ENCODE data around the gene UBAC1. TPM values are rescaled to one million over a fixed set of nuclear protein-coding genes. Genes with fewer than 3 reads are reported as not detected.
A peak's percentile ranks its signal among the peaks of the same experiment; 100 is the strongest.

Gene UBAC1, protein sequence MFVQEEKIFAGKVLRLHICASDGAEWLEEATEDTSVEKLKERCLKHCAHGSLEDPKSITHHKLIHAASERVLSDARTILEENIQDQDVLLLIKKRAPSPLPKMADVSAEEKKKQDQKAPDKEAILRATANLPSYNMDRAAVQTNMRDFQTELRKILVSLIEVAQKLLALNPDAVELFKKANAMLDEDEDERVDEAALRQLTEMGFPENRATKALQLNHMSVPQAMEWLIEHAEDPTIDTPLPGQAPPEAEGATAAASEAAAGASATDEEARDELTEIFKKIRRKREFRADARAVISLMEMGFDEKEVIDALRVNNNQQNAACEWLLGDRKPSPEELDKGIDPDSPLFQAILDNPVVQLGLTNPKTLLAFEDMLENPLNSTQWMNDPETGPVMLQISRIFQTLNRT
- polyA plus RNA-seq (2013, experiment 1 of 2), result 28.9 TPM
- polyA plus RNA-seq (2013, experiment 2 of 2), result 28.1 TPM

DNA sequence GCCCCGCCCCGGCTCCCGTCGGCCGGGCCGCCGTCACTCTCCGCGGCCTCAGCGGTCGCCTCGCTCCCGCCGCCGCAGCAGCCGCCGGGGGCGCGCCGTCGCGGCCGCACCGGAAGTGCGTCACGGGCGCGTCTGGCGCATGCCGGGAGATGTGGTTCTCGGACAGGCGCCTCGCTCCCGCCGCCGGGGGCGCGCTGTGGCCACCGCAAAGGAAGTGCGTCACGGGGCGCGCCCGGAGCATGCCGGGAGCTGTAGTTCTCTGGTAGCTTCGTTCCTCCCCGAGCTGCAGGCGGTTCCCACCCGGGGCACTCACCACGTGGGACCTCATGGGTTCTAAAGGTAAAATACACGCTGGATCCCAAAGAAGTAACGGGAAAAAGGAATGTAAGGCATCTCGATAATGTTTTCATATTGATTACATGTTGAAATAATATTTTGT is at the start of gene UBAC1:
Gene UBAC1, minus strand, starts transcription at position 97 of the 439 bp plus-strand sequence. CDS start 211 bp downstream, outside the sequence.
- Histone ChIP-seq H3K27ac (ENCODE audit: low read length, poor library complexity, severe bottlenecking) (no peak within 1 kb of the TSS), H3K36me3 (ENCODE audit: control insufficient read depth in 1 of 2, insufficient read depth in 2 of 2, low read depth in 1 of 2, low read length in 2 of 2) (peaks cover 0 to 4% of the 10 kb centered on the region in 2 experiments), H2BK15ac (ENCODE audit: low read depth, poor library complexity, severe bottlenecking) (no peak within 1 kb of the TSS), H2BK12ac (ENCODE audit: low read length in 2 of 2) (peak within 1 kb of the TSS in 1 of 2 experiments; percentile 67), H3K27me3 (ENCODE audit: control insufficient read depth in 1 of 2, insufficient read depth in 1 of 2, low read length in 2 of 2) (peaks cover 22% of the 10 kb centered on the region in 2 experiments), H3K79me1 (replicated peaks; ENCODE audit: low read length, poor library complexity, severe bottlenecking) (peaks cover 21% of the 10 kb centered on the region), H4K8ac (ENCODE audit: low read length) (peak within 1 kb of the TSS; percentile 67), H3K9ac (ENCODE audit: low read length) (peak within 1 kb of the TSS; percentile 90), H3K4me2 (ENCODE audit: low read length, poor library complexity, severe bottlenecking) (peak within 1 kb of the TSS; percentile 91), H3K4me1 (ENCODE audit: control insufficient read depth, insufficient read depth, low read depth, low read length) (peaks cover 7% of the 10 kb centered on the region), H3K4ac (ENCODE audit: low read depth in 1 of 2, low read length in 2 of 2) (peak within 1 kb of the TSS in 1 of 2 experiments; percentile 79), H3K9me3 (ENCODE audit: control insufficient read depth, low read length) (no peaks in the 10 kb centered on the region), H2BK5ac (ENCODE audit: low read depth, low read length, poor library complexity, severe bottlenecking) (no peak within 1 kb of the TSS), H4K91ac (ENCODE audit: low read length) (peak within 1 kb of the TSS; percentile 15), H2AK5ac (ENCODE audit: low read length, severe bottlenecking) (no peak within 1 kb of the TSS), H3K4me3 (ENCODE audit: insufficient read depth in 1 of 2, low read depth in 1 of 2, low read length in 2 of 2) (peak within 1 kb of the TSS; percentile 87 to 89), H3K14ac (ENCODE audit: low read length in 2 of 2) (peak within 1 kb of the TSS in 1 of 2 experiments; percentile 74), H2AFZ (ENCODE audit: low read depth, low read length) (peak within 1 kb of the TSS; percentile 57), H3K18ac (ENCODE audit: low read depth in 1 of 2, low read length in 2 of 2) (peak within 1 kb of the TSS; percentile 52 to 87), H2BK120ac (ENCODE audit: low read depth, low read length) (no peak within 1 kb of the TSS), H3K23ac (ENCODE audit: low read length in 2 of 2) (peak within 1 kb of the TSS; percentile 23 to 42)
- peak; percentile 94 for DNase-seq
- WGBS, result under 1% methylated on average over 39 of the region's 53 CpGs

DNA sequence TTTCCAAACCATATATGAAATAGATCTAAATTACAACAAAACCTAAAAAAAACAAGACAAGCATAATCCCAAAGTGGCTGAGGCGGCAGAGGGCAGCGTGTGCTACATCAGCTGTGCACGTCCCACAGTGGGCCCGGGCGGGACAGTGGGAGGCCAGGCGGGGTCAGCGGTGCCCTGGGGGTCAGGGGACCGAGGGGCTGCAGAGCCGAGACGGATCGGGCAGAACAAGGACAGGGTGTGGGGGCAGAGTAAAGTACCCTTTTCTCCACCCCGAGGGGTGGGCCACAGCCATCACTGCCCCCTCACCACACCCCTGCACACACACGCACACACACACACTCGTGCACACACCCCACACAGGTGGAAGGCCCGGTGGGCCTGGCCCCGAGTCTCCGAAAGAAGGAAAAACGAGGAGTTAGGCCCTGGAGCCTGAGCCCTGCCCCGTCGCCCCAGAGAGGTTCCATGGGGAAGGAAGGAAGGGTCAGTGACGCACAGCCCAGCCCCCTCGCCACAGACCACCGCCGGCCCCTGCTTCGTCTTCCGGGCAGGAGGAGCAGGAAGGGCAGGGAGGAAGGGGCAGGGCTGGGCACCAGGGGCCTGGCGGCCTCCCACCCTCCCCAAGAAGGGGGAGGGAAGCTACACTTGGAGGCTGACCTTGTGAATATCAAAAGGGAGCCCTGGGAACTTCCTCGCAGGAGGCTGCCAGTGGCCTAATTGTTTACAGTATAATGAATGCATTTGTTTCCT is 49.6 kb upstream of the UBAC1 start:
- H3K4me3 ChIP-seq (ENCODE audit: insufficient read depth in 1 of 2, low read depth in 1 of 2, low read length in 2 of 2), result no peak overlapping the region
- peak overlapping the region; percentile 82 to 90 for H3K18ac ChIP-seq (ENCODE audit: low read depth in 1 of 2, low read length in 2 of 2)
- no peaks in the 10 kb centered on the region for H3K27me3 ChIP-seq (ENCODE audit: control insufficient read depth in 1 of 2, insufficient read depth in 1 of 2, low read length in 2 of 2)
- H4K8ac ChIP-seq (ENCODE audit: low read length), result peak overlapping the region; percentile 80
- peaks cover 52% of the 10 kb centered on the region for H3K4me1 ChIP-seq (ENCODE audit: control insufficient read depth, insufficient read depth, low read depth, low read length)
- H3K4ac ChIP-seq (ENCODE audit: low read depth in 1 of 2, low read length in 2 of 2), result peak overlapping the region; percentile 68 to 77
- H3K79me1 ChIP-seq (replicated peaks; ENCODE audit: low read length, poor library complexity, severe bottlenecking), result peaks cover 56% of the 10 kb centered on the region
- peak overlapping the region; percentile 96 for H4K91ac ChIP-seq (ENCODE audit: low read length)
- WGBS, result 74% methylated on average over 19 of the region's 28 CpGs
- peak overlapping the region; percentile 91 for H2BK120ac ChIP-seq (ENCODE audit: low read depth, low read length)
- DNase-seq, result no peak
- no peak overlapping the region for H3K9ac ChIP-seq (ENCODE audit: low read length)
- H2BK15ac ChIP-seq (ENCODE audit: low read depth, poor library complexity, severe bottlenecking), result peak overlapping the region; percentile 34
- H2BK12ac ChIP-seq (ENCODE audit: low read length in 2 of 2), result peak overlapping the region; percentile 57 to 75
- H3K4me2 ChIP-seq (ENCODE audit: low read length, poor library complexity, severe bottlenecking), result no peak overlapping the region
- H3K27ac ChIP-seq (ENCODE audit: low read length, poor library complexity, severe bottlenecking), result no peak overlapping the region
- H2BK5ac ChIP-seq (ENCODE audit: low read depth, low read length, poor library complexity, severe bottlenecking), result no peak overlapping the region
- no peak overlapping the region for H2AFZ ChIP-seq (ENCODE audit: low read depth, low read length)
- H3K36me3 ChIP-seq (ENCODE audit: control insufficient read depth in 1 of 2, insufficient read depth in 2 of 2, low read depth in 1 of 2, low read length in 2 of 2), result peaks cover 3 to 85% of the 10 kb centered on the region in 2 experiments
- no peaks in the 10 kb centered on the region for H3K9me3 ChIP-seq (ENCODE audit: control insufficient read depth, low read length)
- peak overlapping the region in 1 of 2 experiments; percentile 46 for H3K23ac ChIP-seq (ENCODE audit: low read length in 2 of 2)
- no peak overlapping the region for H2AK5ac ChIP-seq (ENCODE audit: low read length, severe bottlenecking)
- peak overlapping the region in 1 of 2 experiments; percentile 85 for H3K14ac ChIP-seq (ENCODE audit: low read length in 2 of 2)

DNA sequence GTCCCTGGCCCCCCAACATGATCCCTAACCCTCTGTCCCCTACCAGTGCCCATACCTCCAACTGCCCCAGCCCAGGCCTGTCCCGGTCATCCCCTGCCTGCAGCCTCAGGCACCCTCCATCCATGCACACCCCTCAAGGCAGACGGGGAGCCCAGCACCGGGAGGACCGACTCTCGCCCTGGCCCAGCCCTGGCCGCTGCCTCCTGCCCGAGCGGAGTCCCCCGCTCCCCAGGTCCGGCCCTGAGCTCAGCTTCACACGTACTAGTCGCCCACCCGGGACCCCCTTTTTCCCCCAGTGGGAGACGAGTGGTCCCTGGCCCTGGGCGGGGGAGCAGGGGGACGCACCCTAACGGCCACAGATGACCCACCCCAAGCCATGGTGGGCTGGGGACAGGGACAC is 49.0 kb upstream of the UBAC1 start:
- H3K4me2 ChIP-seq (ENCODE audit: low read length, poor library complexity, severe bottlenecking), result no peak overlapping the region
- H4K8ac ChIP-seq (ENCODE audit: low read length), result peak overlapping the region; percentile 79
- H3K18ac ChIP-seq (ENCODE audit: low read depth in 1 of 2, low read length in 2 of 2), result peak overlapping the region; percentile 57 to 93
- no peak overlapping the region for H2AFZ ChIP-seq (ENCODE audit: low read depth, low read length)
- H3K36me3 ChIP-seq (ENCODE audit: control insufficient read depth in 1 of 2, insufficient read depth in 2 of 2, low read depth in 1 of 2, low read length in 2 of 2), result peaks cover 3 to 85% of the 10 kb centered on the region in 2 experiments
- peak overlapping the region; percentile 46 to 57 for H3K4ac ChIP-seq (ENCODE audit: low read depth in 1 of 2, low read length in 2 of 2)
- H3K27ac ChIP-seq (ENCODE audit: low read length, poor library complexity, severe bottlenecking), result no peak overlapping the region
- H2BK15ac ChIP-seq (ENCODE audit: low read depth, poor library complexity, severe bottlenecking), result peak overlapping the region; percentile 12
- H3K14ac ChIP-seq (ENCODE audit: low read length in 2 of 2), result peak overlapping the region in 1 of 2 experiments; percentile 93
- H3K23ac ChIP-seq (ENCODE audit: low read length in 2 of 2), result no peak overlapping the region
- no peak overlapping the region for H2BK120ac ChIP-seq (ENCODE audit: low read depth, low read length)
- H3K4me3 ChIP-seq (ENCODE audit: insufficient read depth in 1 of 2, low read depth in 1 of 2, low read length in 2 of 2), result no peak overlapping the region
- H3K79me1 ChIP-seq (replicated peaks; ENCODE audit: low read length, poor library complexity, severe bottlenecking), result peaks cover 56% of the 10 kb centered on the region
- H2BK5ac ChIP-seq (ENCODE audit: low read depth, low read length, poor library complexity, severe bottlenecking), result no peak overlapping the region
- no peak for DNase-seq
- H3K4me1 ChIP-seq (ENCODE audit: control insufficient read depth, insufficient read depth, low read depth, low read length), result peaks cover 49% of the 10 kb centered on the region
- H3K27me3 ChIP-seq (ENCODE audit: control insufficient read depth in 1 of 2, insufficient read depth in 1 of 2, low read length in 2 of 2), result no peaks in the 10 kb centered on the region
- peak overlapping the region; percentile 77 for H4K91ac ChIP-seq (ENCODE audit: low read length)
- no peaks in the 10 kb centered on the region for H3K9me3 ChIP-seq (ENCODE audit: control insufficient read depth, low read length)
- WGBS, result 97% methylated on average over 17 of the region's 17 CpGs
- H3K9ac ChIP-seq (ENCODE audit: low read length), result no peak overlapping the region
- peak overlapping the region; percentile 28 to 88 for H2BK12ac ChIP-seq (ENCODE audit: low read length in 2 of 2)
- no peak overlapping the region for H2AK5ac ChIP-seq (ENCODE audit: low read length, severe bottlenecking)
